Esophagus mucosa (tissue), 1 donor: ENCODE results near the gene AUH. TPM values are rescaled to one million over a fixed set of nuclear protein-coding genes. Genes with fewer than 3 reads are reported as not detected.

Experiments used
- ATAC-seq: fragments of 200-7000 bp; cut with Tn5 transposase; one replicate; pipeline ENCODE4 v1.9.1; 2020
- total RNA-seq: library from RNA; stranded (reverse); gene quantifications from one replicate; pipeline ENCODE4 v1.2.4, GENCODE V29; 2023
- donor health status: DM: yes; HTN: yes; CAD: no.

AUH gene
- total RNA-seq, 1 donor from 2014 or later, result 10.4 TPM

GRCh38 chr9:91285729-91286353, 75.9 kb downstream of the AUH start:
- ATAC-seq, result peak; percentile 66

- ATAC-seq, result no peak
These were observed 79.4 kb downstream of the AUH start for GRCh38 chr9:91282292-91282691.

GRCh38 chr9:91279296-91280204, 82.2 kb downstream of the AUH start:
- ATAC-seq, result no peak

- ATAC-seq, result no peak
These were observed 85.2 kb downstream of the AUH start for GRCh38 chr9:91276513-91276912.

- ATAC-seq, result no peak
These were observed 86.1 kb downstream of the AUH start for GRCh38 chr9:91275655-91276054.

- no peak for ATAC-seq
These were observed 86.7 kb downstream of the AUH start for GRCh38 chr9:91274949-91275492.

GRCh38 chr9:91273853-91274552, 87.7 kb downstream of the AUH start:
- peak; percentile 79 for ATAC-seq

GRCh38 chr9:91271156-91271555, 90.6 kb downstream of the AUH start:
- ATAC-seq, result no peak

GRCh38 chr9:91269907-91270491, 91.7 kb downstream of the AUH start:
- ATAC-seq, result no peak

- no peak for ATAC-seq
These were observed 95.3 kb downstream of the AUH start for GRCh38 chr9:91266448-91266847.

- no peak for ATAC-seq
These were observed 96.2 kb downstream of the AUH start for GRCh38 chr9:91265514-91265913.

GRCh38 chr9:91261417-91261816, 100.3 kb downstream of the AUH start:
- no peak for ATAC-seq

GRCh38 chr9:91259162-91259561, 102.6 kb downstream of the AUH start:
- no peak for ATAC-seq

- ATAC-seq, result no peak
These were observed 103.3 kb downstream of the AUH start for GRCh38 chr9:91258451-91258850.

GRCh38 chr9:91256235-91256634, 105.5 kb downstream of the AUH start:
- ATAC-seq, result no peak

- no peak for ATAC-seq
These were observed 106.4 kb downstream of the AUH start for GRCh38 chr9:91255327-91255726.

GRCh38 chr9:91253488-91253887, 108.2 kb downstream of the AUH start:
- ATAC-seq, result no peak

- ATAC-seq, result no peak
These were observed 113.0 kb downstream of the AUH start for GRCh38 chr9:91248707-91249106.

- ATAC-seq, result no peak
These were observed 114.4 kb downstream of the AUH start for GRCh38 chr9:91247278-91247677.

GRCh38 chr9:91246846-91247245, 114.9 kb downstream of the AUH start:
- ATAC-seq, result no peak

GRCh38 chr9:91245431-91246313, 116.0 kb downstream of the AUH start:
- no peak for ATAC-seq

- no peak for ATAC-seq
These were observed 118.7 kb downstream of the AUH start for GRCh38 chr9:91243029-91243428.
